K562 (cell line): ENCODE data around the gene RBPJ. TPM values are rescaled to one million over a fixed set of nuclear protein-coding genes. Genes with fewer than 3 reads are reported as not detected.
A peak's percentile ranks its signal among the peaks of the same experiment; 100 is the strongest.
"Not testable (repeated sequence)": the region's sequence is repeated elsewhere in the genome, so short reads cannot be mapped to it uniquely, and the experiment has no call there.

Experiments used
- ATAC-seq: fragments of 200-7000 bp; cut with Tn5 transposase; 3 replicates; pipeline ENCODE4 v1.9.1; 2020; ENCODE audit warnings: moderate library complexity
- BruUV-seq: library from RNA; stranded (reverse); fragments of 400-500 nt; replicated peaks from 2 replicates; lab custom pipeline; 2021; lab: Mats Ljungman, UMichigan
- CTCF ChIA-PET: fragments of 300-600 bp; formaldehyde crosslinking; extraction: SDS; loops from one replicate; lab custom pipeline; 2021; ENCODE audit warnings: low intra/inter-chr PET ratio; lab: Yijun Ruan, JAX
- POLR2A ChIA-PET: fragments of 300-600, 350-650 bp; sonication (Branson Sonifier 250); formaldehyde crosslinking; extraction: SDS; loops from one replicate; lab custom pipeline; 2021; ENCODE audit warnings: antibody characterized with exemption, inconsistent platforms; lab: Yijun Ruan, JAX
- DNase-seq, 4 experiments: peaks; one replicate each; pipeline versions ENCODE4 v3.0.0 to v3.0.0-alpha.2; 2011 to 2018; ENCODE audit warnings: low spot score in 3 of 4, mixed read lengths in 3 of 4; ENCODE audit errors: extremely low read depth in 1 of 4
- FAIRE-seq: peaks from 2 replicates; lab custom pipeline; 2011; peaks lifted over from hg19 to GRCh38; lab: Jason Lieb, UNC
- H2AFZ ChIP-seq: 2 replicates; pipeline ENCODE4 v1.6.0; 2011; ENCODE audit warnings: low read depth, low read length, control low read depth, inconsistent platforms
- H3K27ac ChIP-seq: fragments of 200-600 bp; 3 replicates; pipeline ENCODE4 v1.8.0; 2011; ENCODE audit warnings: low read depth, mild to moderate bottlenecking, control low read depth, inconsistent platforms, low read length, moderate library complexity, mixed read lengths; ENCODE audit errors: extremely low read depth
- H3K27me3 ChIP-seq, 2 experiments: fragments of 300-600 bp in 1 of 2; 2 replicates in 1 of 2; 3 replicates in 1 of 2; pipeline versions ENCODE4 v1.6.0 to v1.8.0; 2011; ENCODE audit warnings: inconsistent platforms in 2 of 2, low read length in 2 of 2, mild to moderate bottlenecking in 1 of 2, mixed read lengths in 1 of 2, moderate library complexity in 1 of 2; ENCODE audit not compliant: control insufficient read depth in 2 of 2, insufficient read depth in 2 of 2
- H3K36me3 ChIP-seq: fragments of 300-600 bp; 3 replicates; pipeline ENCODE4 v1.8.0; 2011; ENCODE audit warnings: mild to moderate bottlenecking, low read length, inconsistent platforms; ENCODE audit not compliant: control insufficient read depth, insufficient read depth
- H3K4me1 ChIP-seq, 2 experiments: fragments of 200-600 bp in 1 of 2; replicated peaks in 1 of 2; 2 replicates in 1 of 2; 3 replicates in 1 of 2; pipeline versions ENCODE4 v1.5.1 to v1.8.0; 2011; ENCODE audit warnings: inconsistent platforms in 2 of 2, low read length in 2 of 2, mild to moderate bottlenecking in 1 of 2, mixed read lengths in 1 of 2, moderate library complexity in 1 of 2; ENCODE audit not compliant: control insufficient read depth in 2 of 2, insufficient read depth in 2 of 2
- H3K4me2 ChIP-seq: 2 replicates; pipeline ENCODE4 v1.6.1; 2011; ENCODE audit warnings: low read length, control low read depth, inconsistent platforms, mixed read lengths; ENCODE audit not compliant: insufficient read depth
- H3K4me3 ChIP-seq: fragments of 200-600 bp; sonication (generic), shearing (Covaris generic); 2 replicates; pipeline ENCODE4 v1.5.1; 2016; ENCODE audit warnings: control low read depth, inconsistent platforms
- H3K79me2 ChIP-seq: fragments of 200-600 bp; 3 replicates; pipeline ENCODE4 v1.8.0; 2011; ENCODE audit warnings: low read length, inconsistent platforms; ENCODE audit not compliant: control insufficient read depth, insufficient read depth
- H3K9ac ChIP-seq, 2 experiments: 2 replicates each; pipeline versions ENCODE4 v1.6.0 to v1.6.1; 2011; ENCODE audit warnings: low read depth in 2 of 2, low read length in 2 of 2, control low read depth in 1 of 2, inconsistent platforms in 1 of 2, mild to moderate bottlenecking in 1 of 2, mixed read lengths in 1 of 2; ENCODE audit not compliant: insufficient read depth in 1 of 2
- H3K9me1 ChIP-seq: one replicate; pipeline ENCODE4 v1.6.0; 2011; ENCODE audit warnings: inconsistent platforms, mild to moderate bottlenecking, low read length, moderate library complexity; ENCODE audit not compliant: control insufficient read depth, insufficient read depth
- H3K9me3 ChIP-seq: replicated peaks from 2 replicates; pipeline ENCODE4 v1.5.1; 2011; ENCODE audit warnings: low read depth, low read length, inconsistent platforms; ENCODE audit not compliant: control insufficient read depth, insufficient read depth
- H4K20me1 ChIP-seq: replicated peaks from 2 replicates; pipeline ENCODE4 v1.6.1; 2011; ENCODE audit warnings: low read length, inconsistent platforms, mixed read lengths; ENCODE audit not compliant: control insufficient read depth, insufficient read depth
- HMBOX1 ChIP-seq: sonication (generic); IDR thresholded peaks from 2 replicates; pipeline ENCODE4 v1.6.1; 2016
- KLF1 ChIP-seq: fragments of 450-650 bp; IDR thresholded peaks from 2 replicates; pipeline ENCODE4 v1.6.1; 2016; ENCODE audit warnings: missing genetic modification characterization, missing compliant biosample characterization
- TRIM28 ChIP-seq: fragments of 450-650 bp; IDR thresholded peaks from 2 replicates; pipeline ENCODE4 v1.6.1; 2017
- ZNF561 ChIP-seq: fragments of 450-650 bp; formaldehyde crosslinking; conservative IDR thresholded peaks from 2 replicates; pipeline ENCODE4 v1.4.0; 2020; ENCODE audit warnings: mild to moderate bottlenecking, moderate library complexity
- WGBS: fragments of 100-300 bp; shearing (Covaris generic); methylation state at CpG from one replicate; pipeline ENCODE4 v1.1.6; 2016; ENCODE audit warnings: low coverage, mixed read lengths; ENCODE audit not compliant: insufficient coverage; ENCODE audit errors: missing lambda C conversion rate; 5-methylcytosine and 5-hydroxymethylcytosine counted together
- in situ Hi-C: fragments of 300-500 bp; cut with MboI; formaldehyde crosslinking; loops from 4 replicates; pipeline ENCODE4 v1.15.0; 2018; ENCODE audit warnings: inconsistent platforms, mixed read lengths
- intact Hi-C: fragments of 100-400 bp; cut with micrococcal nuclease; formaldehyde crosslinking; loops from 2 replicates; pipeline ENCODE4 v1.14.2; 2022
- polyA plus RNA-seq, 8 experiments: library from polyadenylated mRNA; depleted of rRNA in 4 of 8; stranded (reverse) in 5 of 8; unstranded in 3 of 8; fragments of >200 nt; fragmentation: Nextera tagmentation in 2 of 8; fragmentation: Illumina TruSeq in 1 of 8; extraction: Ambion mirVana in 2 of 8; extraction: Trizol in 1 of 8; gene quantifications; 2 replicates each; pipeline versions ENCODE4 v1.2.1 to v1.2.3, GENCODE V29; 2011 to 2014; ENCODE audit warnings: inconsistent platforms in 1 of 8, missing spikeins in 1 of 8
- total RNA-seq, 7 experiments: library from RNA; depleted of rRNA in 6 of 7; stranded (reverse); fragments of >200 nt in 6 of 7; fragmentation: Illumina TruSeq in 2 of 7; extraction: Trizol in 2 of 7; gene quantifications; 2 replicates each; pipeline versions ENCODE4 v1.2.1 to v1.2.3, GENCODE V29; 2011 to 2021; ENCODE audit warnings: low replicate concordance in 1 of 7

RBPJ gene
- total and polyA plus RNA-seq, 9 of the 15 experiments (the other 6 are each of a cell fraction or from before 2014, with no cell fraction given) = 17.2 to 49.4 (median 33.8) TPM

- no peak for ATAC-seq
- H3K27me3 ChIP-seq = no peaks in the 10 kb centered on the region
- in situ Hi-C loops = no loop called here
- no peak for TF ChIP-seq HMBOX1
- TF ChIP-seq ZNF561 (CRISPR knock-in tag) = no peak
- no peak for TF ChIP-seq KLF1 (tag)
- TF ChIP-seq, all 486 proteins: peak for 0
- FAIRE-seq (no peak), DNase-seq (no peak)
- Histone ChIP-seq H2AFZ (no peak overlapping the region), H3K27ac (no peak overlapping the region), H4K20me1 (no peaks in the 10 kb centered on the region), H3K36me3 (no peaks in the 10 kb centered on the region), H3K79me2 (no peaks in the 10 kb centered on the region), H3K9me3 (no peaks in the 10 kb centered on the region), H3K4me2 (no peak overlapping the region), H3K4me1 (no peaks in the 10 kb centered on the region), H3K4me3 (no peak overlapping the region), H3K9me1 (no peaks in the 10 kb centered on the region), H3K9ac (no peak overlapping the region)
- ChIA-PET CTCF (no interaction called here), POLR2A (interaction anchor here (0.9 to 1.2 kb wide), 2 partner anchors 9 to 18 kb away, joined by 3 to 4 read pairs; no protein-coding TSS in a partner anchor)
- intact Hi-C loops = no loop called here
- BruUV-seq = no TSS peak
Observed at GRCh38 chr4:26311633-26312032, 9.2 kb upstream of the RBPJ start.

GRCh38 chr4:26315316-26315932 is 5.4 kb upstream of the RBPJ start:
- CTCF ChIA-PET, H3K27ac ChIP-seq, H3K9me1 ChIP-seq, H3K27me3 ChIP-seq, ATAC-seq, H3K9me3 ChIP-seq, intact Hi-C loops, POLR2A ChIA-PET, H3K79me2 ChIP-seq, DNase-seq, H4K20me1 ChIP-seq, H3K4me2 ChIP-seq, FAIRE-seq, H2AFZ ChIP-seq, H3K9ac ChIP-seq, BruUV-seq, H3K4me3 ChIP-seq, in situ Hi-C loops, H3K36me3 ChIP-seq: not testable (repeated sequence)
- WGBS = 37% methylated on average over 6 of the region's 8 CpGs
- TF ChIP-seq TRIM28 = peak; percentile 70
- peaks cover 2 to 18% of the 10 kb centered on the region in 2 experiments; a peak in 3 of 5 replicates for H3K4me1 ChIP-seq
